ENCODE data around the gene SH3RF3.
"Not testable (repeated sequence)": the region's sequence is repeated elsewhere in the genome, so short reads cannot be mapped to it uniquely, and the experiment has no call there.

Gene SH3RF3

DNA sequence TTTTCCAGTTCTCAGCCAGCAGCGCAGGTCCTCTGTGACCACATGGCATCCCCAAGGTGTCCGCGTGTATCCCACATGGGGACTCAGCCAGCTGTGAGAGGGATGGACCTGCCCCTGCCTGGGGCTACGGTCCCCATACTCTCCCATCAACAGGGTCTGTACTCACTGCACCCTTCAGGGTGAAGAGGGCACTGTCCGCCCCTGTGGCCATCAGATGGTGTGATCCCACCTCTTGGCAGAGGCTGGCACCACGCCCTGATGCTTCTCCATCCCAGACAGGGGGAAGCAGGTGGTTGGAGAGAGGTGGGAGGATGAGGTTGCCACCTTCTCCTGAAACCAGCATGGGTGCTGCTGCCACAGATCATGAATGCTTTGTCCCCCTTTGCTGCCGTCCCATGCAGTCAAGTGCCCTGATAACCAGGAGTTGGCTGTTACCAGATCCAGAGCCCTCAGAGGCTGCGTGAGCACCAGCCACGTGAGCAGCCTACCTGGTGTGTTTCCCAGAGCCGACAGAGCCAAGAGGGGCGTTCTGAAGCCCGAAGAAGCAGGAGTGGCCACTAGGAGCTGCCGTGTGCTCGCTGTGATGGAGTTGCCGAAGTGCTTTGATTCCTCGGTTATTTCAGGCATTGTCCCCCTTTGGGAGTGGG lies 93.9 kb downstream of the SH3RF3 start:
- DNase-seq, result no peak

DNA sequence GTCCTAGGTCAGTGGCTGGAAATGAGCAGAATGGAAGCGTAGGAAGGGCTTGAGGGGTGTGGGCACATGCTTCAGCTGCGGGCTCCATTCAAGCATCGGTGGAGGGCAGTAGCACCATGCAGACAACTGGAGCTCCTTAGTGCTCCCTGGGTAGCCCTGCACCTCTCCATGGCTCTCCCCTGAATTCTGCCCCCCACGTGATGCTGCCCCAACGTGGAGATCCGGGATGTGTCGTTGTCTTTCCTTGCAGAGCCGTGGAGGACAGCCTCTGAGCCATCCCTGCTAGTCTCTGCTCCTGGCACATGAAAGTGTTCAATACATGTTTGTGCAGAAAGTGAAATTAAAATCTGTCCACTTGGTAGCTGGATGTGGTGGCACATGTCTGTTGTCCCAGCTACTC lies 94.5 kb downstream of the SH3RF3 start:
- no peak for DNase-seq

DNA sequence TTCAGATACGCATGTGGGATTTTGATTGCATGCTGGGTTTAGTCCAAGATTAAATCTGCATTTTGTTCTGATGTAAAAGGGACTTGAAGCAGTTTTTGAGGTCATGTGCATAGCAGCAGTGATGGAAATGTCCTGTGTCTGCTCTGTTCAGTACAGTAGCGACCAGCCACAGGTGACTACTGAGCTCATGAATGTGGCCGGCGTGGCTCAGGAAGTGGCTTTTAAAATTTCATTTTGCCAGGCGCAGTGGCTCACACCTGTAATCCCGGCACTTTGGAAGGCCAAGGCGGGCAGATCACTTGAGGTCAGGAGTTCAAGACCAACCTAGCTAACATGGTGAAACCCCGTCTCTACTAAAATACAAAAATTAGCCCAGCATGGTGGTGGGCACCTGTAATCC lies 95.3 kb downstream of the SH3RF3 start:
- DNase-seq, result not testable (repeated sequence)

DNA sequence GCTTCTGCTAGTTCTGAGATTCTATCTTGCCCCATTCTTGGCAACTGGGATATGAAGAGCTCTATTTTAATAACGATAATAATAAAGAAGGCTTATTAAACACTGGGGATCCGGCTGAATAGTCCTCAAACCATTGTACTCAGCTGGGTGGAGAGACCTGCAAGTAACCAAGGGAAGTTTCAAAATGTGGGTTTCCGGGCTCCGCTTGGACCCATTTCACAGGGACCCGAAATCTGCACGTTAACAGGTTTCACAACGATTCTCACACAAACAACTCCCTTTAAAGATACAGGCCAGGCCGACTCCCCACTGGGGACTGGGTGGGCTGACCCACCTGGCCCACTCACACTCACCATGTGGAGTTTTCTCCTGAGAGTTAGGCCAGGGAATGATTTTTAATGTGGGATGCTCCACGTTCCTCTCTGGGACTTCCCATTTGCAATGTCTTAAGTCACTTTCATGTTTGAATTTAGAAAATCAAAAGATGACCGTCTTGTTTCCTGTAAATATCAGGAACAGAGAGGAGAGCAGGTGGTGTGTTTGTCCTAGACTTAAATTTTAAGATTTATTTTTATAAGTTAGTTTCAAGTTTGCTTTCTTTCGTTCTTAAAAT lies 96.3 kb downstream of the SH3RF3 start:
- DNase-seq, result no peak

DNA sequence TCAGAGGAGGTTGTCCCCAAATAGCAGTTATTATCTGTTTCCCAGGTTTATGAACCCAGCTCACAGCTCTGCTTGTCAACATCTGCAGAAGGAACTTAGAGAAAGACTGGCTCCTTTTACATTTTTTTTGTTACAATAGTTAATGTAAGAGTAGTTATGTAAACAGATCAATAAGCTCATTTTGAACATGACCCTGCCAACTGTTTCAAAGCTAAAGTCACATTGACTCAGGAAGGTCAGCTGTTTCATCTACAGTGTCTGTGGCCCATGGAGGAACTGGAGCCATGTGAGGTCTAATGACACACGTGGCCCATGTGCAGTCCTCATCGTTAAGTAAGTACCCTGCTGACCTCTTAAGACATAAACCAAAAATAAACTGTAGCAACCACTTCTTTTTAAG lies 97.1 kb downstream of the SH3RF3 start:
- DNase-seq, result no peak

GRCh38 chr2:109226622-109227021 lies 97.6 kb downstream of the SH3RF3 start:
- no peak for DNase-seq

- no peak for DNase-seq
These were observed 100.2 kb downstream of the SH3RF3 start for GRCh38 chr2:109229094-109229675.

- DNase-seq, result peak; percentile 42
These were observed 102.0 kb downstream of the SH3RF3 start for GRCh38 chr2:109230941-109231420.

GRCh38 chr2:109231428-109231827 lies 102.4 kb downstream of the SH3RF3 start:
- DNase-seq, result no peak

DNA sequence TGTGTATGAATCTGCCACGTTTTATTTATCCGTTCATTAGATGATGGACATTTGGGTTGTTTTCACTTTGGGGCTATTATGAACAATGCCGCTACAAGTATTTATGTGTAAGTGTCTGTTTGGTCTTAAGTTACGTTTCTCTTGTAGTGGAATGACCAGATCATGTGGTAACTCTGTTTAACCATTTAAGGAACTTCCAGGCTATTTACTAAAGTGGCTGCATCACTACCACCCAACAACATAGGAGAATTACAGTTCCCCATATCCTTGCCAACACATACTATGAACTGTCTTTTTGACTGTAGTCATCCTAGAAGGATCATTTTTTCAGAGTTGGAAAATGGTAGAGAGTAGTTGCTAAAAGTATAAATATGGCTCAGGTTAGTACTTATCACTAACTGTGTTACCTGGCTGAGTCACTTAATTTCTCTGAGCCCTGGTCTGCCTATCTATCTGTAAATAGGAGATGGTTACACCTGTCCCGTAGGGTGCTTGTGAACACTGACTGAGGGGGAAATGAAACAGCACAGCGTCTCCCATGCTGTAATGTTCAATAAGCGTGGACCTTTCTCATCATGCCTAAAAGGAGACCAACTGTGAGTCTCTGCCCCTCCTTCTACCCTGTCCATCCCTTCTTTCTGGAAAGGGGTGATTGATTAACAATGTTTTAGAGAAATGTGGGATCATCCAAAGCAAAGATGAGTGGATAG lies 103.1 kb downstream of the SH3RF3 start:
- DNase-seq, result no peak

- no peak for DNase-seq
These were observed 103.9 kb downstream of the SH3RF3 start for GRCh38 chr2:109232909-109233308.

- no peak for DNase-seq
These were observed 104.6 kb downstream of the SH3RF3 start for GRCh38 chr2:109233643-109234042.

DNA sequence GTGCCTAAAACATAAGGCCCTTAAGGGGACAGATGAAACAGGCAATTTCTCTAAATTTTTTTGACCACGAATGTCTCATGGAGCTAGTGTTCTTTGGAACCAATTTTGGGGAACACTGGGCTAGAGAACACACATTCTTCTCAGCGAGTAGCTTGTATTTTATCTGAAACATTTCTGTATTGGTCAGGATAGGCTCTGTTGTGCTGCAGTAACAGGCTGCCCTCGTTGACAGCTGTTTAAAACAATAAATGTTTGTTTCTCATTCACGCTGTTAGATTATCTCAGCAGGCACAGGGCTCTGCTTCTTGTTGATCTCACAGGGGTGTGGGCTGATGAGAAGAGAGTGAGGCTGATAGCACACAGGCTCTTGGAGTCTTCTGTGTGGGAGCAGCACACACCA lies 105.3 kb downstream of the SH3RF3 start:
- DNase-seq, result no peak

DNA sequence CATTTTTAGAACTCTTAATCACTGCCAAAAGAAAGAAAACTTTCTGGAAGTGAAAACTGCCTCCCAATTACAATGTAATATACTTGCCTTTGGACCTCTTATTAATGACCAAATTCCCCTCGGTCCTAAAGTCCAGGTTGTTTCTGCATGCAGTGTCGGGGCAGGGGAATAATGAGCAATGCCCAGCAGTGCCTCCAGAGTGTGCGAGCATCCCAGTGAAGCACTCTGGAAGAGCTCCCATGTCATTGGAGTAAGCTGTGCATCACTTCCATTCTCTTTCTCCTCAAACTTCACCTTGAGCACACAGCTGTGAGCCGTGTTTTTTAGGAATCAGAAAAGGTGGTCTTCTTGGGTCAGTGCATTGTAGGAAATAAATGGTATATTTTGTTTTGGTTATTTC lies 107.1 kb downstream of the SH3RF3 start:
- DNase-seq, result no peak

DNA sequence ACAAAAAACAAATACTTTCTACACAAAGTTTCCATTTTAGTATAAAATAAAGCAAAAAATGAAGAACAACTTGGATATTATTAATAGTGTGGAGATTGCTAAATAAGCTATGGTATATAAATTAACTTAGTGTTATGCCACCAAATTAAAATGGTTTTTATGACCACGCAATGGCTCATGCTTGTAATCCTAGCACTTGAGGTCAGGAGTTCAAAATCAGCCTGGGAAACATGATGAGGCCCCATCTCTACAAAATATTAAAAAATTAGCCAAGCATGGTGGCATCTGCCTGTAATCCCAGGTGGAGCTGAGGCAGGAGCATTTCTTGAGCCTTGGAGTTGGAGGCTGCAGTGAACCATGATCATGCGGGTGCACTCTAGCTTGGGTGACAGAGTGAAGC lies 108.8 kb downstream of the SH3RF3 start:
- DNase-seq, result no peak

DNA sequence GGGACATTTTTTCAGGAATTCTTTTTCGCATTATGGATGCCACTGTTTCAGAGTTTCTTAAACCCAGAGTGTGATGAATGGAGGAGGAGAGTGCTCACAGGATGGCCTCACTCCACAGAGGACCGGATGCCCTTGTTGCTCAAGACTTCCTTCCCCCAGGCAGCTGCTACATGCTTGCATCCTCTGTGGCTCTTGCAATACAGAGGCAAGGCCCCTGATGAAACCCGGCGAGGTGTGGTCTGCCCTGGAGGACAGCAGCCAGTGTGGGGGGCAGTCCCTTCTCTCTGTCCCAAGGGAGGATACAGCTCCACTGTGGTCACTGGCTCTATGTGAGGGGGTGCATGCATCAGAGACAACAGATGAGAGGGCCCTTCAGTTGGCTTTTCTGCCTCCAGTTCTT lies 109.6 kb downstream of the SH3RF3 start:
- no peak for DNase-seq

DNA sequence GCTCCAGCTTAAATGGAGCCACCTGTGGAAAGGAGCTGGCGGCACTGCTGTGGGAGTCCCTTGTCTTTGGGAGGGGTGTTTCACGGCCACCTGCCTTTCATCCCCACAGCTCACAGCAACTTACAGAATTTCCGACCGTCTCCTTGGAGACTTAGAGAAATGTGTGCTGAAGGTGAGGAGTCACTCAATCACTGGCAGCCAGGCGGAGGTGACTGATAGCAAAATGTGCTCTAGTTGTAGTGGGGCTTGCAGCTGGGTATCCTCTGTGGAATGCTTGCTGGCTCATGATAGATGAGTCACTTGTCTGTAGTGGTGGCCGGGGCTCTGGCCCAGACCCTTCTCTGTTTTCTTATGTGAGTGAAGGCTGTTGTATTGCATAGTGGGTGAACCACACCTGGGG lies 110.7 kb downstream of the SH3RF3 start:
- DNase-seq, result no peak

DNA sequence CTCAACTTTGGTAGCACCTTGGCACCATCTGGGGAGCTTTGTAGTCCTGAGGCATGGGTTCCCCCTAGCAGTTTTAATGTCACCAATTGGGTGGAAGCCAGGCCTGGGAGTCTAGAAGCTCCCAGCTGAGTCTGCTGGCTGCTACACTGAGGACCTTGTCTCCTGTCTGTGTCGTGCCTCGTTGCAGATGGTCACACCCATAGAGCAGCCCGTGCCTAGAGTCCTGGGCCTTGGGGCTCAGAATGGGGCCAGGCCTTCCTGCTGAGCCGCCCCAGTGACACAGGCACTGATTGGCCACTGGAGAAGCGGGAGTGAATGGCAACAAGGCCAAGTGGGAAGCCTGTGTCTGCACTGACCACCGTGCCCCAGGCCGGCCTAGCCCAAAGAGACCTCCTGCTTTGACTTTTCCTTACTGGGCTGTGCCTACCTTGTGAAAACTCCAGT lies 113.2 kb downstream of the SH3RF3 start:
- DNase-seq, result no peak

DNA sequence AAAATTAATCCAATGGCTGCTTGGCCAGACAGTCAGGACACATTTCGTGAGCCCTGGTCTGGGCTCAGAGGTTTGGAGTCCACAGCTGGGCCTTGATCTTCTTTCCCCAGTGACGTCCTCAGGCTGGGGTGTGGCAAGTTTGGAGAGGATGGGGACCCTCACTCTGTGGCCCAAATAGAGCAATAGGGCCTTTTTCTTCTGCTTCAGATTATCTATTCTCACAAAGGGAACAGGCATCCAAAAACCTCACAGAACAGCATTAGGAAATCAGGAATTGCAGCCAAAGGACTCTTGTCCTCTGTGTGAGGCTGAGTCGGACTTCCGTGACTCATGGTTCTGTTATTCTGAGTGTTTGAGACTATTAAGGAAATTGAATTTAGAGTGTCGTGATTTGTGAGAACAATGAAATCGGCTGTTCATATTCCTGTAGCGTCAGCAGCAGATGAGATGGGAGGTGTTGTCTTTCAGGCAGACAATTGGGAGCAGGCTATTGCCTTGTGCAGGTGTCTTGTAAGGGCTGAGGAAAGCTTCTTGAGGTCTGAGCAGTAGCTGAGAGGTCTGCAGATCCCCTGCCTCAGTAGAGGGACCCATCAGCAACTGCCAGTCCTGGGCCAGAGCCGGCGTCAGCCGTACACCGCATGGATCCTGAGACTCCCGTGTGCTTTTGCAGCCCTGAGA lies 113.8 kb downstream of the SH3RF3 start:
- DNase-seq, result no peak

GRCh38 chr2:109243526-109244303 lies 114.7 kb downstream of the SH3RF3 start:
- no peak for DNase-seq

DNA sequence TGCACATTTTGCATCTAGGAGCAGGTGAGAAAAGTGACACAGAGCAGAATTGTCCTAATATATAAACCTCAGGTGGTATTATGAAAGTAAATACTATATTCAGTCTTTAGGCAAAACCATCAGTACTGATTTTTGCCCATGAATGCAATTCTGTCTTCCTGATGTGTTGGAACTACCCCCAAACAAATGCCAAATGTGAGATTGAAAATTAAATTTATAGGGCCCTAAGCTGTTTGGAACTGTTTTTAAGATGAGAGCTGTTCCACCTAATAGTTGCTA lies 115.2 kb downstream of the SH3RF3 start:
- no peak for DNase-seq

DNA sequence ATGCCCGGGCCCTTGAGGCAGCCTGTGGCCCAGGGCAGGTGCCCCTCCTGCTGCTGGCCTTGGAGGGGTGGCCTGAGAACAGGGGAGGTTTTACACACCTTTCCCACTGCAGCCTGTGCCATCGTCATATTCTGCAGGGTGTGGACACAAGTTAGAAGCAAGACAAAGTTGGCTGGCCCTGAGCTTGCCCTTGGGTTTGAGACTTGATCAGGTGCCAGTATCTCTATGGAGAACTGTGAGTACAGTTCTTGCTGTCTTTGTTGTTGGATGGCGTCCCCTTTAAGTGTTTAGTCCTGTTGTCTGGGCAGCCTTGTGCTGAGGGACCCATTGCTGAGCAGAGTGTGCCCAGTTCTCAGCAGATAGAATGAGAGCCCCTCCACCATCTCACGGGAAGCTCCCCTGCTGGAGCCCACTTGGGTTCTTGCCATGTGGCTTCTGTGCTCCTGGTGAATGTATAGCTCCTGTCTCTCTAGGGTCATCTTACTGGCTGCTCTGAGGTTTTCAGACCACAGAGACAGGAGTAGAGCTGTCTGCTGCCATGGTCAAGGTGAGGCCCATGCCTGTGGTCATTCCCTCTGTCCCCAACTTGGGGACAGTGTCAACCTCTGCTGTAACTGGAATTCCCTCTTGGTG lies 115.9 kb downstream of the SH3RF3 start:
- no peak for DNase-seq
